GM12878 (cell line): Measurements from ENCODE around the gene PDGFC. TPM values are rescaled to one million over a fixed set of nuclear protein-coding genes. Genes with fewer than 3 reads are reported as not detected.

Experiments used
- ATAC-seq: fragments of 200-7000 bp; cut with Tn5 transposase; 3 replicates; pipeline ENCODE4 v1.9.1; 2020; ENCODE audit warnings: mild to moderate bottlenecking, moderate library complexity
- BruUV-seq: library from RNA; stranded (reverse); fragments of 400-500 nt; replicated peaks from 2 replicates; lab custom pipeline; 2021; lab: Mats Ljungman, UMichigan
- CTCF ChIA-PET: fragments of 300-600 bp; sonication (Branson Sonifier 250); formaldehyde crosslinking; extraction: SDS; loops from one replicate; lab custom pipeline; 2021; ENCODE audit warnings: inconsistent platforms; lab: Yijun Ruan, JAX
- POLR2A ChIA-PET: fragments of 350-600 bp; formaldehyde crosslinking; extraction: SDS; loops from one replicate; lab custom pipeline; 2021; ENCODE audit warnings: inconsistent platforms; lab: Charles Lee
- RAD21 ChIA-PET: fragments of 300-600 bp; sonication (Branson Sonifier 250); formaldehyde crosslinking; loops from one replicate; lab custom pipeline; 2023; ENCODE audit warnings: antibody characterized with exemption; ENCODE audit not compliant: unreplicated experiment; lab: Charles Lee
- SMC1A ChIA-PET: fragments of 300-600 bp; sonication (Branson Sonifier 250); formaldehyde crosslinking; loops from one replicate; lab custom pipeline; 2023; ENCODE audit not compliant: unreplicated experiment, uncharacterized antibody; lab: Charles Lee
- DNase-seq: peaks from one replicate; pipeline ENCODE4 v3.0.0-alpha.2; 2011; ENCODE audit warnings: low read depth, low spot score
- FAIRE-seq: peaks from 3 replicates; lab custom pipeline; 2011; peaks lifted over from hg19 to GRCh38; lab: Jason Lieb, UNC
- H2AFZ ChIP-seq: 2 replicates; pipeline ENCODE4 v1.6.0; 2011; ENCODE audit warnings: low read depth, low read length, control low read depth; ENCODE audit not compliant: control insufficient read depth
- H3K27ac ChIP-seq: 2 replicates; pipeline ENCODE4 v1.5.1; 2011; ENCODE audit warnings: control low read depth; ENCODE audit not compliant: control insufficient read depth, insufficient read depth
- H3K27me3 ChIP-seq, 2 experiments: replicated peaks in 1 of 2; 2 replicates each; pipeline versions ENCODE4 v1.6.0 to v1.6.1; 2011; ENCODE audit warnings: low read length in 1 of 2; ENCODE audit not compliant: control insufficient read depth in 2 of 2, insufficient read depth in 2 of 2
- H3K36me3 ChIP-seq, 2 experiments: 2 replicates each; pipeline ENCODE4 v1.5.1; 2011; ENCODE audit warnings: low read length in 1 of 2; ENCODE audit not compliant: control insufficient read depth in 2 of 2, insufficient read depth in 2 of 2
- H3K4me1 ChIP-seq: 2 replicates; pipeline ENCODE4 v1.6.1; 2011; ENCODE audit warnings: mild to moderate bottlenecking, low read length, moderate library complexity, mixed read lengths; ENCODE audit not compliant: control insufficient read depth, insufficient read depth
- H3K4me2 ChIP-seq: 2 replicates; pipeline ENCODE4 v1.6.0; 2011; ENCODE audit warnings: control low read depth; ENCODE audit not compliant: control insufficient read depth, insufficient read depth
- H3K4me3 ChIP-seq: fragments of 200-600 bp; sonication (generic); 2 replicates; pipeline ENCODE4 v1.5.1; 2016
- H3K79me2 ChIP-seq: 2 replicates; pipeline ENCODE4 v1.6.0; 2011; ENCODE audit warnings: low read length; ENCODE audit not compliant: control insufficient read depth, insufficient read depth
- H3K9ac ChIP-seq: 2 replicates; pipeline ENCODE4 v1.8.0; 2011; ENCODE audit warnings: low read length, control low read depth, mixed read lengths; ENCODE audit not compliant: control insufficient read depth, insufficient read depth
- H3K9me3 ChIP-seq: replicated peaks from 3 replicates; pipeline ENCODE4 v1.5.1; 2011; ENCODE audit warnings: mild to moderate bottlenecking, low read length; ENCODE audit not compliant: control insufficient read depth, insufficient read depth
- H4K20me1 ChIP-seq: 2 replicates; pipeline ENCODE4 v1.6.0; 2011; ENCODE audit not compliant: control insufficient read depth, insufficient read depth
- ETV6 ChIP-seq, 2 experiments: fragments of 450-650 bp in 1 of 2; IDR thresholded peaks in 1 of 2; conservative IDR thresholded peaks in 1 of 2; 2 replicates each; pipeline ENCODE4 v1.6.1; 2014; ENCODE audit warnings: antibody characterized with exemption in 1 of 2, borderline replicate concordance in 1 of 2, low read depth in 1 of 2, mild to moderate bottlenecking in 1 of 2, moderate library complexity in 1 of 2
- LARP7 ChIP-seq: fragments of 450-650 bp; IDR thresholded peaks from 2 replicates; pipeline ENCODE4 v1.6.1; 2017; ENCODE audit warnings: mild to moderate bottlenecking
- MYC ChIP-seq: IDR thresholded peaks from 2 replicates; pipeline ENCODE4 v1.6.1; 2011; ENCODE audit warnings: mild to moderate bottlenecking, low read length, moderate library complexity, inconsistent platforms; ENCODE audit not compliant: insufficient read depth, insufficient replicate concordance, insufficient read length, severe bottlenecking
- SIN3A ChIP-seq: IDR thresholded peaks from 2 replicates; pipeline ENCODE4 v1.6.1; 2012; ENCODE audit warnings: low read depth, low read length, improper control_type of control experiment
- YBX1 ChIP-seq: fragments of 450-650 bp; IDR thresholded peaks from 2 replicates; pipeline ENCODE4 v1.6.1; 2016; ENCODE audit warnings: antibody characterized with exemption
- ZNF592 ChIP-seq: fragments of 450-650 bp; IDR thresholded peaks from 2 replicates; pipeline ENCODE4 v1.6.1; 2017; ENCODE audit warnings: mild to moderate bottlenecking, moderate library complexity
- WGBS: methylation state at CpG from one replicate; pipeline ENCODE4 v1.1.6; 2016; ENCODE audit warnings: low lambda C conversion rate; ENCODE audit not compliant: insufficient replicate concordance, insufficient coverage; ENCODE audit errors: missing lambda C conversion rate; 5-methylcytosine and 5-hydroxymethylcytosine counted together
- in situ Hi-C: fragments of 300-500 bp; cut with MboI; formaldehyde crosslinking; loops from 9 replicates; pipeline ENCODE4 v1.14.3; 2018; ENCODE audit warnings: mixed read lengths
- intact Hi-C: fragments of 100-400 bp; cut with micrococcal nuclease; formaldehyde crosslinking; loops from one replicate; pipeline ENCODE4 v1.14.2; 2022; ENCODE audit not compliant: unreplicated experiment
- polyA plus RNA-seq, 11 experiments: library from polyadenylated mRNA; depleted of rRNA in 4 of 11; unstranded in 6 of 11; stranded (reverse) in 5 of 11; fragments of >200 nt; fragmentation: Nextera tagmentation in 4 of 11; fragmentation: Illumina TruSeq in 1 of 11; extraction: Ambion mirVana in 4 of 11; extraction: Trizol in 1 of 11; gene quantifications; 1 replicate in 1 of 11; 2 replicates in 10 of 11; pipeline versions ENCODE4 v1.2.1 to v1.2.3, GENCODE V29; 2011 to 2016; ENCODE audit warnings: inconsistent platforms in 2 of 11, missing spikeins in 2 of 11, low read depth in 1 of 11
- total RNA-seq, 4 experiments: library from RNA; depleted of rRNA in 3 of 4; stranded (reverse); fragments of >200 nt in 3 of 4; fragmentation: Illumina TruSeq in 1 of 4; extraction: Trizol in 1 of 4; gene quantifications; 2 replicates each; pipeline versions ENCODE4 v1.2.1 to v1.2.3, GENCODE V29; 2013 to 2021
- TF ChIP-seq, protein P1 (sequence below): fragments of 150-350 bp; IDR thresholded peaks from 2 replicates; pipeline ENCODE4 v1.6.1; 2016; ENCODE audit warnings: low read depth, low read length
- TF ChIP-seq, protein P2 (sequence below): fragments of 450-650 bp; IDR thresholded peaks from 2 replicates; pipeline ENCODE4 v1.6.1; 2014; ENCODE audit warnings: mild to moderate bottlenecking

The PDGFC gene
- total and polyA plus RNA-seq, 10 of the 15 experiments (the other 5 are each of a cell fraction or from before 2014, with no cell fraction given) = 0.02 to 0.18 TPM; not detected in 8

GRCh38 chr4:156981262-156981769 is 9.7 kb upstream of the PDGFC start:
- H3K9me3 ChIP-seq = no peaks in the 10 kb centered on the region
- no peak overlapping the region for H2AFZ ChIP-seq
- H3K9ac ChIP-seq = no peak overlapping the region
- H3K27ac ChIP-seq = no peak overlapping the region
- RAD21 ChIA-PET = no interaction called here
- H4K20me1 ChIP-seq = no peaks in the 10 kb centered on the region
- no peaks in the 10 kb centered on the region for H3K27me3 ChIP-seq
- H3K36me3 ChIP-seq = no peaks in the 10 kb centered on the region
- no peak for FAIRE-seq
- POLR2A ChIA-PET = no interaction called here
- no peaks in the 10 kb centered on the region for H3K79me2 ChIP-seq
- CTCF ChIA-PET = interaction anchor here (0.9 to 3.7 kb wide), 3 partner anchors 13 to 868 kb away, joined by 3 to 20 read pairs (median 4); no protein-coding TSS in a partner anchor
- intact Hi-C loops (no loop called here), in situ Hi-C loops (no loop called here)
- BruUV-seq = no TSS peak
- TF ChIP-seq SIN3A = no peak
- TF ChIP-seq YBX1 = no peak
- TF ChIP-seq, protein P1, sequence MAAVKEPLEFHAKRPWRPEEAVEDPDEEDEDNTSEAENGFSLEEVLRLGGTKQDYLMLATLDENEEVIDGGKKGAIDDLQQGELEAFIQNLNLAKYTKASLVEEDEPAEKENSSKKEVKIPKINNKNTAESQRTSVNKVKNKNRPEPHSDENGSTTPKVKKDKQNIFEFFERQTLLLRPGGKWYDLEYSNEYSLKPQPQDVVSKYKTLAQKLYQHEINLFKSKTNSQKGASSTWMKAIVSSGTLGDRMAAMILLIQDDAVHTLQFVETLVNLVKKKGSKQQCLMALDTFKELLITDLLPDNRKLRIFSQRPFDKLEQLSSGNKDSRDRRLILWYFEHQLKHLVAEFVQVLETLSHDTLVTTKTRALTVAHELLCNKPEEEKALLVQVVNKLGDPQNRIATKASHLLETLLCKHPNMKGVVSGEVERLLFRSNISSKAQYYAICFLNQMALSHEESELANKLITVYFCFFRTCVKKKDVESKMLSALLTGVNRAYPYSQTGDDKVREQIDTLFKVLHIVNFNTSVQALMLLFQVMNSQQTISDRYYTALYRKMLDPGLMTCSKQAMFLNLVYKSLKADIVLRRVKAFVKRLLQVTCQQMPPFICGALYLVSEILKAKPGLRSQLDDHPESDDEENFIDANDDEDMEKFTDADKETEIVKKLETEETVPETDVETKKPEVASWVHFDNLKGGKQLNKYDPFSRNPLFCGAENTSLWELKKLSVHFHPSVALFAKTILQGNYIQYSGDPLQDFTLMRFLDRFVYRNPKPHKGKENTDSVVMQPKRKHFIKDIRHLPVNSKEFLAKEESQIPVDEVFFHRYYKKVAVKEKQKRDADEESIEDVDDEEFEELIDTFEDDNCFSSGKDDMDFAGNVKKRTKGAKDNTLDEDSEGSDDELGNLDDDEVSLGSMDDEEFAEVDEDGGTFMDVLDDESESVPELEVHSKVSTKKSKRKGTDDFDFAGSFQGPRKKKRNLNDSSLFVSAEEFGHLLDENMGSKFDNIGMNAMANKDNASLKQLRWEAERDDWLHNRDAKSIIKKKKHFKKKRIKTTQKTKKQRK = no peak
- no peak for TF ChIP-seq LARP7
- no peak for TF ChIP-seq ETV6 (conservative IDR thresholded peaks at IDR 0.05 in 1 of 2, IDR thresholded peaks at IDR 0.05 in 1 of 2; ENCODE audit: borderline replicate concordance in 1 of 2, low read depth in 1 of 2)
- TF ChIP-seq MYC = no peak
- TF ChIP-seq, protein P2, sequence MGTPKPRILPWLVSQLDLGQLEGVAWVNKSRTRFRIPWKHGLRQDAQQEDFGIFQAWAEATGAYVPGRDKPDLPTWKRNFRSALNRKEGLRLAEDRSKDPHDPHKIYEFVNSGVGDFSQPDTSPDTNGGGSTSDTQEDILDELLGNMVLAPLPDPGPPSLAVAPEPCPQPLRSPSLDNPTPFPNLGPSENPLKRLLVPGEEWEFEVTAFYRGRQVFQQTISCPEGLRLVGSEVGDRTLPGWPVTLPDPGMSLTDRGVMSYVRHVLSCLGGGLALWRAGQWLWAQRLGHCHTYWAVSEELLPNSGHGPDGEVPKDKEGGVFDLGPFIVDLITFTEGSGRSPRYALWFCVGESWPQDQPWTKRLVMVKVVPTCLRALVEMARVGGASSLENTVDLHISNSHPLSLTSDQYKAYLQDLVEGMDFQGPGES = no peak
- TF ChIP-seq ZNF592 = no peak
- H3K4me1 ChIP-seq = no peaks in the 10 kb centered on the region
- WGBS = 12% methylated on average over 3 of the region's 3 CpGs
- H3K4me3 ChIP-seq = no peak overlapping the region
- SMC1A ChIA-PET = no interaction called here
- no peak for ATAC-seq
- no peak overlapping the region for H3K4me2 ChIP-seq
- DNase-seq = no peak
